Measurements from ENCODE around the gene GLT6D1. TPM values are rescaled to one million over a fixed set of nuclear protein-coding genes. Genes with fewer than 3 reads are reported as not detected.

Gene GLT6D1
- total RNA-seq, 2 donors from 2014 or later = not detected

GRCh38 chr9:135584934-135585333, 54.4 kb downstream of the GLT6D1 start:
- Mint-ChIP-seq H3K9me3 (no peaks in the 10 kb centered on the region), H3K27ac (peak overlapping the region in 1 of 2 donors; percentile 29), H3K36me3 (no peaks in the 10 kb centered on the region)
- DNase-seq (ENCODE audit: low spot score in 2 of 2) (no peak), ATAC-seq (no peak)

- ATAC-seq = no peak
- H3K9me3 Mint-ChIP-seq = no peaks in the 10 kb centered on the region
- no peak for DNase-seq (ENCODE audit: low spot score in 2 of 2)
- H3K27ac Mint-ChIP-seq = no peak overlapping the region
- H3K36me3 Mint-ChIP-seq = no peaks in the 10 kb centered on the region
These were observed 55.0 kb downstream of the GLT6D1 start for GRCh38 chr9:135584371-135584770.

DNA sequence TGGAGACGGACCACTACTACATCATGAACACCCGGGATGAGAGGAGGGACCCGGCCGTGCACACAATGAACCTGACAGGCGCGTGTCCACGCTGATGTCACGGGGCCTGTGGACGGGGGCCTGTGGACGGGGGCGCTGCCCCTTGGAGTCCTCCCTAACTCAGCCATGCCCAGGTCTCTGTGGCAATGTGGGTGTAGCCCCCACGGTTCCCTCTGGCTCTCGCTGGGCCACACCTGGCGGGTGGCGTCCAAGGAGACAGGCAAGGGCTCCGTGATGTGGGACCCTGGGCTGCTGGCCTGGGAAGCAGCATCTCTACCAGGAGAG, 55.7 kb downstream of the GLT6D1 start:
- ATAC-seq = no peak
- Mint-ChIP-seq H3K9me3 (no peaks in the 10 kb centered on the region), H3K36me3 (no peaks in the 10 kb centered on the region), H3K27ac (no peak overlapping the region)
- DNase-seq (ENCODE audit: low spot score in 2 of 2) = no peak

- Mint-ChIP-seq H3K36me3 (no peaks in the 10 kb centered on the region), H3K9me3 (no peaks in the 10 kb centered on the region), H3K27ac (no peak overlapping the region)
- ATAC-seq = no peak
- no peak for DNase-seq (ENCODE audit: low spot score in 2 of 2)
These were observed 56.2 kb downstream of the GLT6D1 start for GRCh38 chr9:135582966-135583687.

DNA sequence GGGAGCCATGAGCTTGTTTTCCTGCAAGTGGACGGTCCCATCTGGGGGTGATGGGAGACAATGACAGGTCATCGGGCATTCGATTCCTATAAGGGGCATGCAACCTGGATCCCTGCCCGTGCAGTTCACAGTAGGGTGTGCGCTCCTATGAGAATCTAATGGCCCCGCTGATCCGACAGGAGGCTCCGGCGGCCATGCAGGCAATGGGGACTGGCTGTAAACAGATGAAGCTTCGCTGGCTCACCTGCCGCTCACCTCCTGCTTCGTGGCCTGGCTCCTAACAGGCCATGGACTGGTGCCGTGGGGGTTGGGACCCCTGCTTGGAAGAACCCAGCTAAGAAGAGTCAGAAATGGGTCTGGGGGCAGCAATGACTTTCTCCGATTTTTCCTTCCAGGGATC, 56.8 kb downstream of the GLT6D1 start:
- no peaks in the 10 kb centered on the region for H3K9me3 Mint-ChIP-seq
- no peak for DNase-seq (ENCODE audit: low spot score in 2 of 2)
- no peak overlapping the region for H3K27ac Mint-ChIP-seq
- no peaks in the 10 kb centered on the region for H3K36me3 Mint-ChIP-seq
- no peak for ATAC-seq

DNA sequence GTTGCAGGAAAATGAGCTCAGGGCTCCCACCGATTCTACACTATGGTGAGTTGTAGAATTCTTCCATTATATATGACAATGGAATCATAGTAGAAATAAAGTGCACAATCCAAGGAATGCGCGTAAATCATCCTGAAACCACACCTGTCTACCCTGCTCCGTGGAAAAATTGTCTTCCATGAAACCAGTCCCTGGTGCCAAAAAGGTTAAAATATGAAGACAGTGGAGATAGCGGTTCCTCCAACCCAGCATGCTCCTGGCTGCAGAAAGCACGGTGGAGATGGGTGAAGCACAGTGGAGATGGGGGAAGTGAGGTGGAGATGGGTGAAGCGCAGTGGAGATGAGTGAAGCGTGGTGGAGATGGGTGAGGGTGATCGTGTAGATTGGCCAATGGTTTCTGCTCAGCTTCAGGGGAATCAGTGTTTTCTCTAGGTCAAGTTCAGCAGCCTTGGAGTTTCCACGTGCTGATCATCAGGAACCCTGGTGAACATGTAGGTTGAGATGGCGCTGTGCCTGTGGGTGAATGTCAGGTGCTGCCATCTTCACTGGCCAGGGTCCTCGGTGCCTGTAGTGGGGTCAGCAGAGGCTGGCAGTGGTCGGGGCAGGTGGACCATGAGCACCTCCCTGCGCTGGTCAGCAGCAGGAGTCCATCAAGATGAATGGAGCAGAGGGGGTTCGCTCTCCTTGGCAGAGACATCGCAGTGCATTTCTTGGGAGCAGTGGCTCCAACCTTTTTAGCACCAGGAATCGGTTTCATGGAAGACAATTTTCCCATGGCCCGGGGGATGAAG, 57.5 kb downstream of the GLT6D1 start:
- no peak overlapping the region for H3K27ac Mint-ChIP-seq

GRCh38 chr9:135580664-135581380, 58.5 kb downstream of the GLT6D1 start:
- ATAC-seq = no peak

More for the DNA sequence above, 57.5 kb downstream of the GLT6D1 start:
- ATAC-seq (no peak), DNase-seq (ENCODE audit: low spot score in 2 of 2) (no peak)
- H3K9me3 Mint-ChIP-seq = no peaks in the 10 kb centered on the region
- no peaks in the 10 kb centered on the region for H3K36me3 Mint-ChIP-seq

DNA sequence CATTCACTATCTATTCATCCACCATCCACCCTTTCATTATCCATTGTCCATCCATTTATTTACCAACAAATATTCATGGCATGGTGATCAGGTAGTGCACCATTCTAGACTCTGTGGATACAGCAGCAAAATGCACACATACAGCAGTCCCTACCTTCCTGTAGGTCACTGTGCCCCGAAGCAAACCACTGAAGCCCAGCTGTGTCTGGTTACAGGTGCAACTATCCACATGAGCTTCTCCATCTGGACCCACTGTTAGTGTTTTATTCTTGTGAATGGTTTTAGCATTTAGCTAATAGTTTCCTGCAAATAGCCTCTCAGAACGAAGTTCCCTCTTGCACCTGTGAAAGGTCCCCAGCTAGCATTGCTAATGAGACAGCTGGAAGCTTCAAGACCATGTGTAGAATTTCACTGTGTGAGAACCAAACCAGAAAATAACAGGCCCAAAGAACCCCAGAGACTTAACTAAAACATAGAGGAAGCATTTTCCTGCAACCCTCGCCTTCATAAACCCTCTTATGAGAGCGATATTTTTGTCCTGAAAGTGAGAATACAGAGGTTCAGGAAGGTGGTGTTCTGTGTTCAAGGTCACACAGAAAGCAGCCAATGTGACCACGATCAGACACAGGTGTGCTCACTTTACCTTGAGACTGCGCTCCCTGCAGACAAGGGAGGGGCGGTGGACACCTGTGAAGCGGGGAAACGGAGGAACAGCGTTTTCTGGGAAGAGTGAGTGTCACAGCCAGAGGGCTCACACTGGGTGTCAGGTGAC, 59.3 kb downstream of the GLT6D1 start:
- Mint-ChIP-seq H3K36me3 (no peaks in the 10 kb centered on the region), H3K27ac (no peak overlapping the region), H3K9me3 (no peaks in the 10 kb centered on the region)
- ATAC-seq = no peak
- no peak for DNase-seq (ENCODE audit: low spot score in 2 of 2)

More at GRCh38 chr9:135580664-135581380, 58.5 kb downstream of the GLT6D1 start:
- Mint-ChIP-seq H3K9me3 (no peaks in the 10 kb centered on the region), H3K27ac (no peak overlapping the region), H3K36me3 (no peaks in the 10 kb centered on the region)
- no peak for DNase-seq (ENCODE audit: low spot score in 2 of 2)

GRCh38 chr9:135579356-135579755, 60.0 kb downstream of the GLT6D1 start:
- ATAC-seq (no peak), DNase-seq (ENCODE audit: low spot score in 2 of 2) (no peak)
- Mint-ChIP-seq H3K36me3 (no peaks in the 10 kb centered on the region), H3K9me3 (no peaks in the 10 kb centered on the region), H3K27ac (no peak overlapping the region)

DNA sequence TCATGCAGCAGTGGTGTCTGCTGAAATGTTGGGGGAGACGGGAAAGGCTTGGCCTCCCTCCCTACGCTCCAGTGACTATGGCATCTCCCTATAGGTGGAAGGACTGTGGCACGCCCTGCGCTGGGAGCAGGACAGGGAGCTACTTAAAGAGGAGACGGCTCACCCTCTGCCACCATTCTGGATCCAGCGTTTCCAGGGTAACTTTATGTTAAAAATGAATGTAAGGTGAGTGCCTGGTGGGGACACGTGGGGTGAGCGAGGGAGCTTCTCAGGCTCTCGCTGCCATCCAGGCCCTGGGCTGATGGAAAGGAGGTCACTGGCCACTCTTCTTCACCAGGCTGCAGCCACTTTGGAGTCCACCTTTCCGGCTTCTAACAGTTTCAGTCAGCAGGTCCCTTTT, 62.1 kb downstream of the GLT6D1 start:
- H3K36me3 Mint-ChIP-seq = no peaks in the 10 kb centered on the region
- H3K9me3 Mint-ChIP-seq = no peaks in the 10 kb centered on the region
- ATAC-seq (no peak), DNase-seq (ENCODE audit: low spot score in 2 of 2) (no peak)
- H3K27ac Mint-ChIP-seq = no peak overlapping the region

DNA sequence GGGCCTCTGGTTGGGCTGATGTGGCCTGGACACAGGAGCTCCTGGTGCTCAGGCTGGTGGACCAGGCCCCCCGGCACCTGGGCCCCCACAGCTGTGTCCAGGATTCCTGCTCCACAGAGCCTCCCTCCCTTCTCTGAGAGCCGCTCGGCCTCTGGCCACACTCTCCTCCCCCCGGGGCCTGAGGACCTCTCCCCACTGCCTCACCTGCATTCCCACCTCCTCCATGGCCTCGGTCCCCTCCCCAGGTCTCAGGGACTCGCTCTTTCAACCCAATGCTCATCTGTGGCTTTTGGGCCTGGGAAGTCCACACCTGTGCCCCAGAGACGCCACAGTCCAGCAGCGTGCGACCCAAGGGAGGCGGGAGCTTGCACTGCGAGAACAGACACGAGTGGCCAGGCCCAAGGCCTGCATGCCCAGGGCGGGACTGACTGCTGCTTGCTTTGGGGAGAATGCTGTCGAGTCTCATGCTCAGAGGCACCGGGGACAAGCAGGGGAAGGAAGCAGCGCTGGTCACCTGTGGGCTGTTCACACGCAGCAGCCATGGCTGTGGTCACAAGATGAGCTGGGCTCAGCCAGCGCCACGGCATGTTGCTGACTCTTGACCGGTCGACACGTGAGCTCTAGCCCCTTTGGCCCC, 63.2 kb downstream of the GLT6D1 start:
- no peak for DNase-seq (ENCODE audit: low spot score in 2 of 2)
- H3K9me3 Mint-ChIP-seq = no peaks in the 10 kb centered on the region
- H3K27ac Mint-ChIP-seq = no peak overlapping the region
- H3K36me3 Mint-ChIP-seq = no peaks in the 10 kb centered on the region
- ATAC-seq = no peak

GRCh38 chr9:135574943-135575342, 64.4 kb downstream of the GLT6D1 start:
- no peak for ATAC-seq
- H3K36me3 Mint-ChIP-seq = no peaks in the 10 kb centered on the region
- no peak overlapping the region for H3K27ac Mint-ChIP-seq
- DNase-seq (ENCODE audit: low spot score in 2 of 2) = no peak
- H3K9me3 Mint-ChIP-seq = no peaks in the 10 kb centered on the region

- no peak for ATAC-seq
- Mint-ChIP-seq H3K27ac (no peak overlapping the region), H3K36me3 (no peaks in the 10 kb centered on the region), H3K9me3 (no peaks in the 10 kb centered on the region)
- DNase-seq (ENCODE audit: low spot score in 2 of 2) = no peak
These were observed 65.0 kb downstream of the GLT6D1 start for GRCh38 chr9:135574331-135574730.

All from activated naive CD4-positive, alpha-beta T cell treated with anti-CD3 and anti-CD28 coated beads, Interleukin-2, amount 50 U/mL, for 72 hours (primary cell).